Ishikawa (cell line): ENCODE results near the gene MAP3K19.

ENCODE experiments used
- CEBPB ChIP-seq: IDR thresholded peaks from 2 replicates; pipeline ENCODE4 v1.6.1; 2012
- EP300 ChIP-seq: IDR thresholded peaks from 2 replicates; pipeline ENCODE4 v1.6.1; 2012; ENCODE audit warnings: borderline replicate concordance
- MAX ChIP-seq: IDR thresholded peaks from 2 replicates; pipeline ENCODE4 v1.6.1; 2012
- RAD21 ChIP-seq: IDR thresholded peaks from 2 replicates; pipeline ENCODE4 v1.6.1; 2012; ENCODE audit warnings: low read depth
- TEAD4 ChIP-seq: IDR thresholded peaks from 2 replicates; pipeline ENCODE4 v1.6.1; 2012
- YY1 ChIP-seq: IDR thresholded peaks from 2 replicates; pipeline ENCODE4 v1.6.1; 2012; ENCODE audit warnings: low read depth
- ZBTB7A ChIP-seq: IDR thresholded peaks from 2 replicates; pipeline ENCODE4 v1.6.1; 2012; ENCODE audit warnings: low read depth

GRCh38 chr2:134979221-134979620 is 68.0 kb downstream of the MAP3K19 start:
- TF ChIP-seq YY1 (no peak), CEBPB (no peak), RAD21 (no peak), ZBTB7A (no peak), TEAD4 (no peak), EP300 (no peak), MAX (no peak)
